ENCODE data around the gene APBA2. TPM values are rescaled to one million over a fixed set of nuclear protein-coding genes. Genes with fewer than 3 reads are reported as not detected.

The APBA2 gene
- total and polyA plus RNA-seq, 7 donors: 0.06 to 0.36 (median 0.08) TPM; not detected in 2

DNA sequence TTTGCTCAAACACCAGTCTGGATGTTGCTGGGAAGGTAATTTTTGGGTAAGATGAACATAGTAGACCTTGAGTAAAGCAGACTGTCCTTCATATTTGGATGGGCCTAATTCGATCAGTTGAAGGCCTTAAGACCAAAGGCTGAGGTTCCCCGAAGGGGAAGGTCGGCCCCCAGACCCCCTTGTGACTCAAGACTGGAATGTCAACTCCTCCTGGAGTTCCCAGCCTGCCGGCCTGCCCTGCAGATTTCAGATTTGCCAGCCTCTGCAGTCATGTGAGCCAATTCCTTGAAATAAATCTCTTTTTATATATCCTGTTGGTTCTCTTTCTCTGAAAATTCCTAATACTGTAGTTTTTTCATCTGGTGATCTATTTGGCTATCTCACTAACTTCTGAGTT lies 146.5 kb downstream of the APBA2 start:
- intact Hi-C loops (cut with DNase I): no loop called here
- no peak for TF ChIP-seq CTCF (IDR thresholded peaks at IDR 0.05)
- Histone ChIP-seq H3K27ac (no peak overlapping the region), H3K9me3 (no peaks in the 10 kb centered on the region), H3K4me3 (no peak overlapping the region), H3K36me3 (ENCODE audit: insufficient read depth in 1 of 2, low read depth in 1 of 2) (no peaks in the 10 kb centered on the region), H3K4me1 (no peaks in the 10 kb centered on the region), H3K27me3 (ENCODE audit: insufficient read depth in 3 of 3, low read length in 2 of 3) (no peaks in the 10 kb centered on the region)
- no peak for DNase-seq
- ATAC-seq: no peak
- WGBS, 3 donors: 77 to 86% (median 83%) methylated on average over 4 of the region's 4 CpGs

DNA sequence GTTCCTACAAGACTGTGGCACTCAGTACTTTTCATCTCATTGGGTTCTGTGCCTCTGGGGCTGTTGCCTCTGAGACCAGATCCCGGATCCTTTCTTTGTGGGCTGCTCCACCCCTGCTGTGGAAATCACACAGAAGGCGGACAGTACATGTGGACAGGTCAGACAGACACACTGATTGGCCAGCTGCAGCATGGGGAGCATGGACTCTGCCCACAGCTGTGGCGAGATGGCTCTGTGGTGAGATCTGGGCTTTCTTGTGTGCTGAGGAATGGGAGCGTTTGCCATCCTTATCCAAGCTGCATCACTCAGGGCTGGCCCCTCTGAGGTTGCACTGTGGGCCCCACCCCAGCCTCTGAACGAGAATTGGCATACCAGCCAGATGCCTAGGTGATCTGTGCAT lies 147.0 kb downstream of the APBA2 start:
- Histone ChIP-seq H3K27me3 (ENCODE audit: insufficient read depth in 3 of 3, low read length in 2 of 3) (no peaks in the 10 kb centered on the region), H3K27ac (no peak overlapping the region), H3K36me3 (ENCODE audit: insufficient read depth in 1 of 2, low read depth in 1 of 2) (no peaks in the 10 kb centered on the region), H3K4me3 (no peak overlapping the region), H3K9me3 (no peaks in the 10 kb centered on the region), H3K4me1 (no peaks in the 10 kb centered on the region)
- ATAC-seq (no peak), DNase-seq (no peak)
- WGBS, 3 donors: 80 to 91% (median 82%) methylated on average over 5 of the region's 5 CpGs
- intact Hi-C loops (cut with DNase I): no loop called here
- TF ChIP-seq CTCF (IDR thresholded peaks at IDR 0.05): no peak

DNA sequence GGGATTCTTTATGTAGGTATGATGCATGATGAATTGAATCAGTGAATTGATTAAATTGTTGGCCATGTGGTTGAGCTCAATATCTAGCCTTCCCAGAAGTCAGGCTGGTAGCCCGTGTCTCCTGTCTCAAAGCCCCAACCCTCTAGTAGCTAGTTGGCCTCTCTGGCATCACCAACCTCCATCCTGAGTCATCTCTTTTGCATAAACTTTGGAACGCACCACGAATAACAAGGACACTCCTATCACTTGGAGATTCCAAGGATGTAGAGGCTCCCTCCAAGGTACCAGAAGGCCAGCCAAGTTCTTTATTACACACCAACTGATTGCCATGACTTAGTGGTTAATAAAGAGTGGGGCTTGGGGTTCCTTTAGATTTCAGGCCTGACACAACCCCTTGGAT lies 148.4 kb downstream of the APBA2 start:
- ATAC-seq (no peak), DNase-seq (no peak)
- no peak for TF ChIP-seq CTCF (IDR thresholded peaks at IDR 0.05)
- Histone ChIP-seq H3K36me3 (ENCODE audit: insufficient read depth in 1 of 2, low read depth in 1 of 2) (no peaks in the 10 kb centered on the region), H3K4me1 (no peaks in the 10 kb centered on the region), H3K27me3 (ENCODE audit: insufficient read depth in 3 of 3, low read length in 2 of 3) (no peaks in the 10 kb centered on the region), H3K27ac (no peak overlapping the region), H3K4me3 (no peak overlapping the region), H3K9me3 (no peaks in the 10 kb centered on the region)
- whole genome bisulfite sequencing, 3 donors: 74 to 84% (median 75%) methylated on average over 3 of the region's 3 CpGs
- intact Hi-C loops (cut with DNase I): no loop called here

DNA sequence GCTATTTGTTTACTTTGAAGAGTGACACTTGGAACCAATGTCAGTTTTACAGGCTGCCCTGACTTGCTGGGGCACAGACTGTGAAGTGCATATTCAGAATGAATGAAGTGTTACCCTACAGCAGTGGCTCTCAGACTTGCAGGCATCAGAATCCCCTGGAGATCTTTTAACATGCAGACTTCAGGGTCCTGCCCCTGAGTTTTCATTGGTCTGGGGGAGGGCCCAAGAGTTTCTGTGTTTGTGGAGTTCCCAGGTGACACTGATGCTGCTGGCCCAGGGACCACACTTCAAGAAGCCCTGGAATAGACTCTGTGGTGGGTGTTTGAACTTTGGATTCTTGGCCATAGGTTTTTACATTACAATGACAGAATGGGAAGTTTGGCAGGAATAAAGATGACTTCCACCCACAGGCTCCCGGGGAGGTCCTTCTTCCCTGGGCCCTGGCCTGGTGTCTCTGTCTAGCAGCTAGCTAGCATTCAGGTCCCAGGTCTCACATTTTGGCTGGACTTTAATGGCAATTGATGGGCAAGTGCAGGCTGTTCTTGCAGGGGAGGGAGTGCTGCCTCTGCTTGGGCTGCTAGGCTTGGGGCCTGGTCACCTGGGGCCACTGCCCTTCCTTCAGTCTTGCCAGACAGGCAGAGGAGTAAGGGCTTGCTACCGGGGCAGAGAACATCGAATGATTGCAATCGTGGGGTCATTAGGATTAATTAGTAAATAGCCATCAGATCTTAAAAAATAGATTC lies 149.0 kb downstream of the APBA2 start:
- Histone ChIP-seq H3K27ac (no peak overlapping the region), H3K36me3 (ENCODE audit: insufficient read depth in 1 of 2, low read depth in 1 of 2) (no peaks in the 10 kb centered on the region), H3K27me3 (ENCODE audit: insufficient read depth in 3 of 3, low read length in 2 of 3) (no peaks in the 10 kb centered on the region), H3K4me3 (no peak overlapping the region), H3K9me3 (no peaks in the 10 kb centered on the region), H3K4me1 (no peaks in the 10 kb centered on the region)
- intact Hi-C loops (cut with DNase I): no loop called here
- WGBS, 3 donors: 72 to 75% (median 74%) methylated on average over 4 of the region's 4 CpGs
- TF ChIP-seq CTCF (IDR thresholded peaks at IDR 0.05): no peak
- DNase-seq: no peak
- no peak for ATAC-seq

Measured in psoas muscle (tissue), 8 donors.